ENCODE measurements around the gene RAD51C.

The RAD51C gene

GRCh38 chr17:58702045-58702476 lies 9.7 kb downstream of the RAD51C start:
- H3K36me3 ChIP-seq (ENCODE audit: control insufficient read depth, insufficient read depth, low read length) = peaks cover 21% of the 10 kb centered on the region
- WGBS, 2 experiments (ENCODE audit: insufficient coverage in 2 of 2) = 80 to 86% methylated on average over 2 of the region's 5 CpGs
- peaks cover 3% of the 10 kb centered on the region for H3K4me1 ChIP-seq (ENCODE audit: control insufficient read depth, insufficient read depth, low read length, poor library complexity, severe bottlenecking)
- no peak overlapping the region for H3K4me3 ChIP-seq (ENCODE audit: extremely low read depth, insufficient read depth, low read length, poor library complexity, severe bottlenecking)
- H3K27ac ChIP-seq (ENCODE audit: low read depth, low read length, severe bottlenecking) = no peak overlapping the region
- peaks cover 5% of the 10 kb centered on the region for H3K9me3 ChIP-seq (ENCODE audit: control insufficient read depth, low read length)

GRCh38 chr17:58702708-58703107 lies 10.3 kb downstream of the RAD51C start:
- H3K27ac ChIP-seq (ENCODE audit: low read depth, low read length, severe bottlenecking) = peak overlapping the region; percentile 45
- no peak overlapping the region for H3K4me3 ChIP-seq (ENCODE audit: extremely low read depth, insufficient read depth, low read length, poor library complexity, severe bottlenecking)
- H3K36me3 ChIP-seq (ENCODE audit: control insufficient read depth, insufficient read depth, low read length) = peaks cover 21% of the 10 kb centered on the region
- WGBS, 2 experiments (ENCODE audit: insufficient coverage in 2 of 2) = 96% methylated on average over 6 to 7 of the region's 8 CpGs
- peaks cover 3% of the 10 kb centered on the region for H3K4me1 ChIP-seq (ENCODE audit: control insufficient read depth, insufficient read depth, low read length, poor library complexity, severe bottlenecking)
- H3K9me3 ChIP-seq (ENCODE audit: control insufficient read depth, low read length) = peaks cover 5% of the 10 kb centered on the region

GRCh38 chr17:58703137-58703915 lies 10.9 kb downstream of the RAD51C start:
- H3K9me3 ChIP-seq (ENCODE audit: control insufficient read depth, low read length) = peaks cover 5% of the 10 kb centered on the region
- H3K4me3 ChIP-seq (ENCODE audit: extremely low read depth, insufficient read depth, low read length, poor library complexity, severe bottlenecking) = no peak overlapping the region
- peaks cover 21% of the 10 kb centered on the region for H3K36me3 ChIP-seq (ENCODE audit: control insufficient read depth, insufficient read depth, low read length)
- WGBS, 2 experiments (ENCODE audit: insufficient coverage in 2 of 2) = 88% methylated on average over 1 of the region's 4 CpGs; no CpG with 5 or more reads in 1 of the 2 experiments
- H3K4me1 ChIP-seq (ENCODE audit: control insufficient read depth, insufficient read depth, low read length, poor library complexity, severe bottlenecking) = peaks cover 3% of the 10 kb centered on the region
- peak overlapping the region; percentile 45 for H3K27ac ChIP-seq (ENCODE audit: low read depth, low read length, severe bottlenecking)

- Histone ChIP-seq H3K9me3 (ENCODE audit: control insufficient read depth, low read length) (peaks cover 5% of the 10 kb centered on the region), H3K27ac (ENCODE audit: low read depth, low read length, severe bottlenecking) (no peak overlapping the region), H3K4me1 (ENCODE audit: control insufficient read depth, insufficient read depth, low read length, poor library complexity, severe bottlenecking) (peaks cover 3% of the 10 kb centered on the region), H3K4me3 (ENCODE audit: extremely low read depth, insufficient read depth, low read length, poor library complexity, severe bottlenecking) (no peak overlapping the region), H3K36me3 (ENCODE audit: control insufficient read depth, insufficient read depth, low read length) (peaks cover 21% of the 10 kb centered on the region)
- WGBS, 2 experiments (ENCODE audit: insufficient coverage in 2 of 2) = 80% methylated on average over 1 of the region's 2 CpGs
Observed at GRCh38 chr17:58703916-58704286, 11.5 kb downstream of the RAD51C start.

DNA sequence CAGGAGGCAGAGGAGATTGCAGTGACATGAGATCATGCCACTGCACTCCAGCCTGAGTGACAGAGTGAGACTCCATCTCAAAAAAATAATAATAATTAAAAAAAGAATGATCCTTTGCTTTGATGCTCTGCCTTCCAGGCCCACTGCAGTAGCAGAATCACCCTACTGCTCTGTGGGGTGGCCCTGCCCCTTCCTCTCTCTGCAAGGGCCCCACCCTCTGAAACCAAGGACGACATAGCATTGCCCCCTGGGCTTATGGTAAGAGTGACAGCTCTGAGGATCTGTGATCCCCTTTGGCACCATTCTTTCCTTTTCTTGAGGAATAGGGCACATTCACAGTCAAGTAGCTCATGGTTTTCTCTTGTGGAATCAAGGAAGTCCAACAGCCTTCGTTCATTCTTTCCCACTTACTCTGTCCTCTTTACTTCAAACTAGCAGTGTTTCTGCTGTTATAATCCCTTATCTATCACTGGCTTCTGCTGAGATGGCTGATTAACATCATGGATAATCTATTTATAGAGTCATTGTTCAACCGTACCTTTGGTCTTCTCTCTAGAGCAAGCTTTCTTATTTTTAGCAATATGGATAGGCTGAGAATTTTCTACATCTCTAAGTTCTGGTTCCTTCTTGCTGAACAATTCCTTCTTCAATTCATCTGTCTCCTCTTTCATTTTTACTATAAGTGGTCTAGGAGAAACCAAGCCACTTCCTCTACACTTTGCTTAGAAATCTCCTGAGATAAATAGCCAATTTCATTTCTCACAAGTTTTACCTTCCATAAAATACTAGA lies 14.1 kb downstream of the RAD51C start:
- no peak overlapping the region for H3K4me3 ChIP-seq (ENCODE audit: extremely low read depth, insufficient read depth, low read length, poor library complexity, severe bottlenecking)
- peak overlapping the region; percentile 41 for H3K27ac ChIP-seq (ENCODE audit: low read depth, low read length, severe bottlenecking)
- H3K36me3 ChIP-seq (ENCODE audit: control insufficient read depth, insufficient read depth, low read length) = peaks cover 8% of the 10 kb centered on the region
- no peaks in the 10 kb centered on the region for H3K9me3 ChIP-seq (ENCODE audit: control insufficient read depth, low read length)
- H3K4me1 ChIP-seq (ENCODE audit: control insufficient read depth, insufficient read depth, low read length, poor library complexity, severe bottlenecking) = peaks cover 3% of the 10 kb centered on the region
- 83 to 90% methylated on average over 2 of the region's 3 CpGs for WGBS, 2 experiments (ENCODE audit: insufficient coverage in 2 of 2)

- Histone ChIP-seq H3K4me1 (ENCODE audit: control insufficient read depth, insufficient read depth, low read length, poor library complexity, severe bottlenecking) (no peaks in the 10 kb centered on the region), H3K36me3 (ENCODE audit: control insufficient read depth, insufficient read depth, low read length) (peaks cover 4% of the 10 kb centered on the region), H3K27ac (ENCODE audit: low read depth, low read length, severe bottlenecking) (no peak overlapping the region), H3K9me3 (ENCODE audit: control insufficient read depth, low read length) (no peaks in the 10 kb centered on the region), H3K4me3 (ENCODE audit: extremely low read depth, insufficient read depth, low read length, poor library complexity, severe bottlenecking) (no peak overlapping the region)
- WGBS, 2 experiments (ENCODE audit: insufficient coverage in 2 of 2) = 100% methylated on average over 2 of the region's 4 CpGs
Observed at GRCh38 chr17:58710948-58711552, 18.6 kb downstream of the RAD51C start.

DNA sequence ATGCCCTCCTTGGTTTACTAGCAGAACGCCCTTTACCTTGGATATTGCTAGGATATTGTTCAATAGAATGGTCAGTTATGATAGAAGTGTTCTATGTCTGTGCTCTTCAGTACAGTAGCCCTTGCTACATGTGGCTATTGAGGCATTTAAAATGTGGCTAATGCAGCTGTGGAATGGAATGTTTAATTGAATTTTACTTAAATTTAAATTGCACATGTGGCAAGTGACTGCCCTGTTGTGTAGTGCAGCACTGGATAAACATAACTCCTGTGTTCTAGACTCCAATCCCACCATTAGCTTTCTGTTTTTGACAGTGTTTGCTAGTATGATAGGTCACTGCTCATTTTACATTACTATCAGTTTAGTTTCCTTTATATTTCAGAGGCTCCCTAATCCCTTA lies 29.9 kb downstream of the RAD51C start:
- Histone ChIP-seq H3K9me3 (ENCODE audit: control insufficient read depth, low read length) (no peaks in the 10 kb centered on the region), H3K4me3 (ENCODE audit: extremely low read depth, insufficient read depth, low read length, poor library complexity, severe bottlenecking) (no peak overlapping the region), H3K4me1 (ENCODE audit: control insufficient read depth, insufficient read depth, low read length, poor library complexity, severe bottlenecking) (no peaks in the 10 kb centered on the region), H3K27ac (ENCODE audit: low read depth, low read length, severe bottlenecking) (no peak overlapping the region), H3K36me3 (ENCODE audit: control insufficient read depth, insufficient read depth, low read length) (peaks cover 4% of the 10 kb centered on the region)
- 89% methylated on average over 1 of the region's 1 CpG; no CpG with 5 or more reads in 1 of the 2 experiments for WGBS, 2 experiments (ENCODE audit: insufficient coverage in 2 of 2)

DNA sequence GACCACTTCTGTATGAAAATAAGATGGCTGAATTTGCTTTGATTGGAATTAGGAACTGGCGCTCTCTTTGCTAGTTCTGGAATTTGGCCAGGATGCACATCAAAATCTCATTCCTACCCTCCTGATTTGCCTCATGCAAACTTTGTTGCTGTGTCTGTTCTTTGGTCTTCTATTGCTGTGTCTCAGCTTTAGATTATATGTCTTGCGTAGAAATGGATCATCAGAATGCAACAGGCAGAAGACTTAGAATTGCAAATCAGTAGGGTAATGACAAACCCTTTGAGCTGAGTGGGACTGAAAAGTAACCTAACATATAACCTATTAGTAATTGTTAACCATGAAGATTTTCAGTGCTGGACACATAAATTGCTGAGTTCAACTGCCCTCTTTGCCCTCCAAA lies 30.3 kb downstream of the RAD51C start:
- H3K9me3 ChIP-seq (ENCODE audit: control insufficient read depth, low read length) = no peaks in the 10 kb centered on the region
- H3K4me1 ChIP-seq (ENCODE audit: control insufficient read depth, insufficient read depth, low read length, poor library complexity, severe bottlenecking) = no peaks in the 10 kb centered on the region
- H3K36me3 ChIP-seq (ENCODE audit: control insufficient read depth, insufficient read depth, low read length) = peaks cover 4% of the 10 kb centered on the region
- 100% methylated on average over 1 of the region's 2 CpGs for WGBS, 2 experiments (ENCODE audit: insufficient coverage in 2 of 2)
- H3K27ac ChIP-seq (ENCODE audit: low read depth, low read length, severe bottlenecking) = no peak overlapping the region
- no peak overlapping the region for H3K4me3 ChIP-seq (ENCODE audit: extremely low read depth, insufficient read depth, low read length, poor library complexity, severe bottlenecking)

DNA sequence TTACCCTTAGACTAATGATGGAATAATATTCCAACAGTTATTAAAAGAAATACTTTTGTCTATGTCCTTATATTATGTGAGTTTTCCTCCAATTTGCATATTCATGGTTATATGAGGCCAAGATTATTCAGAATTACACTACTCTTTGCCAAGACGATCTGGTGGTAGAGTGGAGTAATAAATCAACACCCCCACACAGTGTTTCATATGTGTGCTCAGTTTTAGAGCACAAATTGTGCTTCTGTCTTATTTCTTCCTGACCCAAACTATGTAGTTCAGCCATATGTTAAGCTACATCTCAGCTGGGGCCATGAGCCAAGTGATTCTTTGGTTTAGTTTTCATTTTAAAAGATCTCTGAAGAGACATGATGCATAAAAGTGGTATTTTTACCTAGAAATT lies 36.4 kb downstream of the RAD51C start:
- no peaks in the 10 kb centered on the region for H3K36me3 ChIP-seq (ENCODE audit: control insufficient read depth, insufficient read depth, low read length)

DNA sequence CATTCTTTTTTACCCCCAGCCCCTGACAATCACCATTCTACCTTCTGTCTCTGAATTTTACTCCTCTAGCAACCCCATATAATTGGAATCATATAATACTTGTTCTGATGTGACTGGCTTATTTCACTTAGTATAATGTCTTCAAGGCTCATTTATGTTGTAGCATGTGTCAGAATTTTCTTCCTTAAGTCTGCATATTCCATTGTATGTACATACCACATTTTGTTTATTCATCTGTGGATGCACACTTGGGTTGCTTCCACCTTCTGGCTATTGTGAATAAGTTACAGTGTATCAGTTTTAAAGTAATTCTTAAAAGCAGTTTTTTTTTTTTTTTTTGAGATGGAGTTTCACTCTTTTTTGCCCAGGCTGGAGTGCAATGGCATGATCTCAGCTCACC lies 38.5 kb downstream of the RAD51C start:
- no peaks in the 10 kb centered on the region for H3K4me1 ChIP-seq (ENCODE audit: control insufficient read depth, insufficient read depth, low read length, poor library complexity, severe bottlenecking)
- H3K27ac ChIP-seq (ENCODE audit: low read depth, low read length, severe bottlenecking) = no peak overlapping the region
- H3K4me3 ChIP-seq (ENCODE audit: extremely low read depth, insufficient read depth, low read length, poor library complexity, severe bottlenecking) = no peak overlapping the region
- H3K9me3 ChIP-seq (ENCODE audit: control insufficient read depth, low read length) = no peaks in the 10 kb centered on the region
- no peaks in the 10 kb centered on the region for H3K36me3 ChIP-seq (ENCODE audit: control insufficient read depth, insufficient read depth, low read length)

More for the DNA sequence above, 36.4 kb downstream of the RAD51C start:
- H3K4me3 ChIP-seq (ENCODE audit: extremely low read depth, insufficient read depth, low read length, poor library complexity, severe bottlenecking) = no peak overlapping the region
- H3K9me3 ChIP-seq (ENCODE audit: control insufficient read depth, low read length) = no peaks in the 10 kb centered on the region
- no peak overlapping the region for H3K27ac ChIP-seq (ENCODE audit: low read depth, low read length, severe bottlenecking)
- no peaks in the 10 kb centered on the region for H3K4me1 ChIP-seq (ENCODE audit: control insufficient read depth, insufficient read depth, low read length, poor library complexity, severe bottlenecking)
- WGBS, 2 experiments (ENCODE audit: insufficient coverage in 2 of 2) = no CpG with 5 or more reads among the region's 1 CpG

All from mesodermal cell (in vitro differentiated cells).